ENCODE results near the gene AGT. TPM values are rescaled to one million over a fixed set of nuclear protein-coding genes. Genes with fewer than 3 reads are reported as not detected.
A peak's percentile ranks its signal among the peaks of the same experiment; 100 is the strongest.

Gene AGT
- total and polyA plus RNA-seq, 3 experiments from 2014 or later, result not detected

GRCh38 chr1:230682882-230683610 is 30.9 kb downstream of the AGT start:
- POLR2A ChIA-PET, result interaction anchor here (1.0 kb wide), 1 partner anchor 41 kb away, joined by 4 read pairs; the partner anchor contains the start of gene COG2
- peak overlapping the region; percentile 40 to 86 (median 62) for H3K27ac Mint-ChIP-seq

DNA sequence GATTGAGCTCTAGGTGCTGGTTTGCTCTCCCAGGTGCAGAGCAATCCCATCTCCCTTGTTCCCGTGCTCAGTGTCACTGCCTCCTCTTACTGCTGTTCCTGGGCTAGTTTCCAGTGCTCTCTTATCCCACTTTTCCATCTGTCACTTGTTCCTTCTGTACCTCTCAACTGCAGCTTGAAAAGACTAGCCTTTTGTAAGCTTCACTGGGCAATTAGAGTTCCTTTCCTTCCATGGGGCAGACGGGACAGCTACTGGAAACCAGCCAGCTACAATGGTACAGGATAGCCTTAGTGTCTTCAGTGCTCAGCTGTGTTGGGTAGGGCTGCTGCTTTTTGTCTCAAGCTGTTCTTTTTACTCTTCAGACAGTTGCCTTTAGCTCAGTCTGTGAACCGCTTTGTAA is 31.6 kb downstream of the AGT start:
- peak overlapping the region in 6 of 8 donors; percentile 18 to 76 (median 42) for H3K27ac Mint-ChIP-seq
- POLR2A ChIA-PET, result interaction anchor here (1.0 kb wide), 1 partner anchor 40 kb away, joined by 4 read pairs; the partner anchor contains the start of gene COG2
- no peak for DNase-seq

More at GRCh38 chr1:230682882-230683610, 30.9 kb downstream of the AGT start:
- Histone ChIP-seq H3K27ac (ENCODE audit: low read depth, low read length) (no peak overlapping the region), H3K4me3 (ENCODE audit: low read length) (no peak overlapping the region), H3K4me1 (ENCODE audit: insufficient read depth, low read length) (peaks cover 6% of the 10 kb centered on the region), H3K9me3 (ENCODE audit: low read length) (no peaks in the 10 kb centered on the region), H3K36me3 (ENCODE audit: insufficient read depth, low read length) (peaks cover 68% of the 10 kb centered on the region), H3K27me3 (ENCODE audit: insufficient read depth, low read length, poor library complexity, severe bottlenecking) (no peaks in the 10 kb centered on the region)
- CTCF ChIA-PET, result interaction anchor here (1.2 to 1.7 kb wide), 2 partner anchors 40 to 41 kb away, joined by 3 to 4 read pairs; no protein-coding TSS in a partner anchor
- peak overlapping the region in 5 of 7 donors; percentile 3 to 86 (median 58) for H3K4me3 Mint-ChIP-seq
- peaks cover 0 to 96% (median 26%) of the 10 kb centered on the region in 3 donors for H3K36me3 Mint-ChIP-seq
- no peaks in the 10 kb centered on the region for H3K9me3 Mint-ChIP-seq
- peaks cover 15 to 25% (median 15%) of the 10 kb centered on the region in 3 donors for H3K4me1 Mint-ChIP-seq
- no peaks in the 10 kb centered on the region for H3K27me3 Mint-ChIP-seq
- peak in 1 of 5 donors; percentile 4 for DNase-seq

GRCh38 chr1:230681599-230681998 is 32.3 kb downstream of the AGT start:
- H3K4me3 Mint-ChIP-seq, result no peak overlapping the region
- Histone ChIP-seq H3K9me3 (ENCODE audit: low read length) (no peaks in the 10 kb centered on the region), H3K4me3 (ENCODE audit: low read length) (no peak overlapping the region), H3K36me3 (ENCODE audit: insufficient read depth, low read length) (peaks cover 57% of the 10 kb centered on the region), H3K27me3 (ENCODE audit: insufficient read depth, low read length, poor library complexity, severe bottlenecking) (no peaks in the 10 kb centered on the region), H3K27ac (ENCODE audit: low read depth, low read length) (no peak overlapping the region), H3K4me1 (ENCODE audit: insufficient read depth, low read length) (peaks cover 6% of the 10 kb centered on the region)
- ChIA-PET CTCF (interaction anchor here (1.7 kb wide), 1 partner anchor 39 kb away, joined by 4 read pairs; no protein-coding TSS in a partner anchor), POLR2A (no interaction called here)
- H3K27ac Mint-ChIP-seq, result peak overlapping the region in 1 of 8 donors; percentile 40
- peaks cover 15 to 25% (median 15%) of the 10 kb centered on the region in 3 donors for H3K4me1 Mint-ChIP-seq
- no peak for DNase-seq
- H3K36me3 Mint-ChIP-seq, result peaks cover 0 to 93% (median 24%) of the 10 kb centered on the region in 3 donors
- H3K27me3 Mint-ChIP-seq, result no peaks in the 10 kb centered on the region
- no peaks in the 10 kb centered on the region for H3K9me3 Mint-ChIP-seq

More for the DNA sequence above, 31.6 kb downstream of the AGT start:
- H3K36me3 Mint-ChIP-seq, result peaks cover 0 to 95% (median 26%) of the 10 kb centered on the region in 3 donors
- H3K4me3 Mint-ChIP-seq, result no peak overlapping the region
- H3K4me1 Mint-ChIP-seq, result peaks cover 15 to 25% (median 15%) of the 10 kb centered on the region in 3 donors
- Histone ChIP-seq H3K27me3 (ENCODE audit: insufficient read depth, low read length, poor library complexity, severe bottlenecking) (no peaks in the 10 kb centered on the region), H3K9me3 (ENCODE audit: low read length) (no peaks in the 10 kb centered on the region), H3K4me1 (ENCODE audit: insufficient read depth, low read length) (peaks cover 6% of the 10 kb centered on the region), H3K4me3 (ENCODE audit: low read length) (no peak overlapping the region), H3K27ac (ENCODE audit: low read depth, low read length) (no peak overlapping the region), H3K36me3 (ENCODE audit: insufficient read depth, low read length) (peaks cover 64% of the 10 kb centered on the region)
- H3K9me3 Mint-ChIP-seq, result no peaks in the 10 kb centered on the region
- CTCF ChIA-PET, result interaction anchor here (1.2 to 1.7 kb wide), 2 partner anchors 39 to 40 kb away, joined by 3 to 4 read pairs; no protein-coding TSS in a partner anchor
- no peaks in the 10 kb centered on the region for H3K27me3 Mint-ChIP-seq

DNA sequence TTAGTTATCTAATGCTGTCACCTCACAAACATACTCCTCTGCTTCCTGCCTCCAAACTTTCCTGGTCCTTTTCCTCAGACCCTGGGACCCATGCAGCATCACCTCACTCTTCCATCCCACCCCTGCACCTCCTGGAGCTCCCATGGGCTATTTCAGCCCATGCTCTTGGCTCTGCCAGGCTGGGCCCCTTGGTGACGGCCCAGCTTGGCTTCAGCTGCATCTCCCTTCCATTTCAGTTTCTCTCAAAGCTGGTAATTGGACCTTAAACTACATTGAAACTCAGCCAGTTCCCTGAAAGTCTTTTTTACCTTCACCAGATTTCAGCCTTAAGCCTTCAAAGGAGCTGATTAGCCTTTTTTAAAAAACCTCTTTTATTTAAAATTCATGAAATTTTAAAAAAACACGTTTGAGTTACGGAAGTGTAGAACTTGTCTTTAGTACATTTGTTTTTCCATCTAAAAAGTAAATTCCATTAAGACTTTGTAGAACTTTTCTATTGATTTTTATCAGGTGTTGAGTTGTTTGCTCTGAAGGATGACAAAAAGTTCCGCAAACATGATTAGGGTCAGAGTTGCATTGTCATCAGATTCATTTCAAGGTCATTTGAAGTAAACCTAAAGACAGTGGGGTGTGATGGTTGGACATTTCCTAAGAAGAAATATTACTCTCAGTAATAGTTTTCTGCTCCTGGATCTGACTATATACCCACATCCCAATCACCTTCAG is 33.5 kb downstream of the AGT start:
- Mint-ChIP-seq H3K36me3 (peaks cover 7 to 92% (median 30%) of the 10 kb centered on the region in 3 donors), H3K27me3 (no peaks in the 10 kb centered on the region), H3K27ac (peak overlapping the region in 3 of 8 donors; percentile 27 to 93 (median 43)), H3K4me1 (peaks cover 15 to 25% (median 15%) of the 10 kb centered on the region in 3 donors), H3K9me3 (no peaks in the 10 kb centered on the region), H3K4me3 (no peak overlapping the region)
- H3K36me3 ChIP-seq (ENCODE audit: insufficient read depth, low read length), result peaks cover 55% of the 10 kb centered on the region
- ChIA-PET CTCF (no interaction called here), POLR2A (no interaction called here)
- DNase-seq, result no peak
- H3K9me3 ChIP-seq (ENCODE audit: low read length), result no peaks in the 10 kb centered on the region
- H3K4me1 ChIP-seq (ENCODE audit: insufficient read depth, low read length), result peaks cover 6% of the 10 kb centered on the region
- H3K27me3 ChIP-seq (ENCODE audit: insufficient read depth, low read length, poor library complexity, severe bottlenecking), result no peaks in the 10 kb centered on the region
- H3K27ac ChIP-seq (ENCODE audit: low read depth, low read length), result no peak overlapping the region
- no peak overlapping the region for H3K4me3 ChIP-seq (ENCODE audit: low read length)

GRCh38 chr1:230679825-230680224 is 34.1 kb downstream of the AGT start:
- Histone ChIP-seq H3K27ac (ENCODE audit: low read depth, low read length) (no peak overlapping the region), H3K4me3 (ENCODE audit: low read length) (no peak overlapping the region), H3K9me3 (ENCODE audit: low read length) (no peaks in the 10 kb centered on the region), H3K36me3 (ENCODE audit: insufficient read depth, low read length) (peaks cover 53% of the 10 kb centered on the region), H3K4me1 (ENCODE audit: insufficient read depth, low read length) (peaks cover 6% of the 10 kb centered on the region), H3K27me3 (ENCODE audit: insufficient read depth, low read length, poor library complexity, severe bottlenecking) (no peaks in the 10 kb centered on the region)
- Mint-ChIP-seq H3K9me3 (no peaks in the 10 kb centered on the region), H3K27me3 (no peaks in the 10 kb centered on the region), H3K27ac (no peak overlapping the region), H3K36me3 (peaks cover 7 to 89% (median 30%) of the 10 kb centered on the region in 3 donors), H3K4me3 (no peak overlapping the region), H3K4me1 (peaks cover 15 to 25% (median 15%) of the 10 kb centered on the region in 3 donors)
- ChIA-PET POLR2A (no interaction called here), CTCF (no interaction called here)
- DNase-seq, result no peak

GRCh38 chr1:230679192-230679591 is 34.7 kb downstream of the AGT start:
- H3K4me1 Mint-ChIP-seq, result peaks cover 15 to 25% (median 15%) of the 10 kb centered on the region in 3 donors
- no peak overlapping the region for H3K4me3 Mint-ChIP-seq
- peaks cover 7 to 89% (median 28%) of the 10 kb centered on the region in 3 donors for H3K36me3 Mint-ChIP-seq
- ChIA-PET POLR2A (no interaction called here), CTCF (no interaction called here)
- Histone ChIP-seq H3K27me3 (ENCODE audit: insufficient read depth, low read length, poor library complexity, severe bottlenecking) (no peaks in the 10 kb centered on the region), H3K27ac (ENCODE audit: low read depth, low read length) (no peak overlapping the region), H3K9me3 (ENCODE audit: low read length) (no peaks in the 10 kb centered on the region), H3K4me1 (ENCODE audit: insufficient read depth, low read length) (peaks cover 6% of the 10 kb centered on the region), H3K4me3 (ENCODE audit: low read length) (no peak overlapping the region), H3K36me3 (ENCODE audit: insufficient read depth, low read length) (peaks cover 51% of the 10 kb centered on the region)
- no peaks in the 10 kb centered on the region for H3K27me3 Mint-ChIP-seq
- DNase-seq, result no peak
- peak overlapping the region in 1 of 8 donors; percentile 21 for H3K27ac Mint-ChIP-seq
- H3K9me3 Mint-ChIP-seq, result no peaks in the 10 kb centered on the region

GRCh38 chr1:230677200-230677599 is 36.7 kb downstream of the AGT start:
- H3K4me1 Mint-ChIP-seq, result peaks cover 2 to 12% (median 3%) of the 10 kb centered on the region in 3 donors
- H3K27ac Mint-ChIP-seq, result no peak overlapping the region
- Histone ChIP-seq H3K27me3 (ENCODE audit: insufficient read depth, low read length, poor library complexity, severe bottlenecking) (no peaks in the 10 kb centered on the region), H3K4me3 (ENCODE audit: low read length) (no peak overlapping the region), H3K4me1 (ENCODE audit: insufficient read depth, low read length) (peaks cover 2% of the 10 kb centered on the region), H3K27ac (ENCODE audit: low read depth, low read length) (no peak overlapping the region), H3K9me3 (ENCODE audit: low read length) (no peaks in the 10 kb centered on the region), H3K36me3 (ENCODE audit: insufficient read depth, low read length) (peaks cover 41% of the 10 kb centered on the region)
- H3K36me3 Mint-ChIP-seq, result peaks cover 13 to 92% (median 34%) of the 10 kb centered on the region in 3 donors
- H3K27me3 Mint-ChIP-seq, result no peaks in the 10 kb centered on the region
- CTCF ChIA-PET, result no interaction called here
- DNase-seq, result no peak
- H3K4me3 Mint-ChIP-seq, result no peak overlapping the region
- POLR2A ChIA-PET, result no interaction called here
- no peaks in the 10 kb centered on the region for H3K9me3 Mint-ChIP-seq

- peaks cover 33% of the 10 kb centered on the region for H3K36me3 ChIP-seq (ENCODE audit: insufficient read depth, low read length)
- Mint-ChIP-seq H3K36me3 (peaks cover 21 to 91% (median 44%) of the 10 kb centered on the region in 3 donors), H3K9me3 (no peaks in the 10 kb centered on the region), H3K27ac (peak overlapping the region in 1 of 8 donors; percentile 77), H3K27me3 (no peaks in the 10 kb centered on the region), H3K4me1 (no peaks in the 10 kb centered on the region), H3K4me3 (no peak overlapping the region)
- no peaks in the 10 kb centered on the region for H3K4me1 ChIP-seq (ENCODE audit: insufficient read depth, low read length)
- H3K9me3 ChIP-seq (ENCODE audit: low read length), result no peaks in the 10 kb centered on the region
- ChIA-PET POLR2A (no interaction called here), CTCF (no interaction called here)
- no peak overlapping the region for H3K4me3 ChIP-seq (ENCODE audit: low read length)
- no peak for DNase-seq
- no peak overlapping the region for H3K27ac ChIP-seq (ENCODE audit: low read depth, low read length)
- H3K27me3 ChIP-seq (ENCODE audit: insufficient read depth, low read length, poor library complexity, severe bottlenecking), result no peaks in the 10 kb centered on the region
Observed at GRCh38 chr1:230674581-230674980, 39.3 kb downstream of the AGT start.

All from CD8-positive, alpha-beta memory T cell (primary cell).